Activated gamma-delta T cell treated with anti-CD3 and anti-CD28 coated beads, Interleukin-2, amount 50 U/mL, for 16 hours (primary cell): ENCODE results near the gene ZNF197.
"Not testable (repeated sequence)": the region's sequence is repeated elsewhere in the genome, so short reads cannot be mapped to it uniquely, and the experiment has no call there.

Source experiments
- DNase-seq: peaks from one replicate; pipeline ENCODE4 v3.0.0-alpha.2; 2020; ENCODE audit warnings: low read depth

The ZNF197 gene

DNA sequence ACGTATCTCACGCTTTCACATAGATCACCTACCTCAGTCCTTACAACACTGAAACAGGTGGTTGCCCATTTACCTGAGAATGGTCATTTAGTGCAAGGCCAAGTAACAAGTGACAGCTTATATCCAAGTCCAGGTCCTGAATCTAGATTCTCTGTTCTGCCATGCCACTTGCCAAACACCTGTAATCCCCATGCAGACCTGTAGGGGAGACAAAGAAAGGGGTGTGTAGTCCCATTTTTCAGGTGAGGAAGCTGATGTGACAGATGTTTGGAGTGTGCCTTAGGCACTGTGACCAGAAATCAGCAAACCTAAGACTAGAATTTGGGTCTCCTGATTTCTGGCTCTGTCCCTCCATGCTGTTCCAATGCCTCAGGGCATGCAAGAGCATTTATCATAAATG, 36.4 kb downstream of the ZNF197 start:
- no peak for DNase-seq

DNA sequence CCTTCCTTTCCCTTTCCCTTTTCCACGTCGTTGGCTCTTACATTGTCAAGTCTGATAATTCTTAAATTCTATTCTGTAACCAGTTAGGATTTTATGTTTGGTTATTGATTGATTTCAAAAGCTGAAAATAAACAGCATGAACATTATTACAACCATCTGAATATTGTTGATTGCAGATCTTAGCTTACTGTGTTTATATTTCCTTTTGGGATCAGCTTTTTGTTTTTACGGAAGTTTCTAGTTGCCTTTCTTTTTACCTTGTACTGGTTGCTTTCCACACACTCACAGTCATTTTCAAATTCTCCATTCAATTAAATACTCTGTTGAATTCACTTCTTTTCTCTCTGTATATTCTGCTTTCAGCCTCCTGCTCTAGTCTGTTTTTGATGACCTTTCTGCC, 40.3 kb downstream of the ZNF197 start:
- no peak for DNase-seq

GRCh38 chr3:44666346-44666745, 41.5 kb downstream of the ZNF197 start:
- no peak for DNase-seq

DNA sequence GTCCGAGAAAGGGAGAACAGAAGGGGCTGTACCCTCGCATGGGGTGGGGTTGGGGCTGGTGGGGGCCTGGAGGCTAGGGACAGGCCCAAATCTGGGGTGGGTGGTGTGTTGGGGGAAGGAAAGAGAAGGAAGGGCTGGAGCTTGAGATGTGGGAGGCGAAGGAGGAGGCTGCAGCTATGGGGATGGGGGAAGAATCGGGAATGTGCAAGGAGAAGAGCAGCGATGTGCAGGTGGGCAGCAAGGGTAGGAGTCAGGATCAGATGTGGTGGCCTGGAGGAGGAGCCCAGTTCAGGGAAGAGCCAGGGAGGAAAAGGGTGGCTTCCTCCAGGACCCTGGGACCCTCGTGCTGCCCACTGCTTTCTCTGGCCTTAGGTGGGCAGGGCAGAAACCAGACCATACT, 44.9 kb downstream of the ZNF197 start:
- DNase-seq: no peak

GRCh38 chr3:44673466-44673865, 48.6 kb downstream of the ZNF197 start:
- DNase-seq: not testable (repeated sequence)

DNA sequence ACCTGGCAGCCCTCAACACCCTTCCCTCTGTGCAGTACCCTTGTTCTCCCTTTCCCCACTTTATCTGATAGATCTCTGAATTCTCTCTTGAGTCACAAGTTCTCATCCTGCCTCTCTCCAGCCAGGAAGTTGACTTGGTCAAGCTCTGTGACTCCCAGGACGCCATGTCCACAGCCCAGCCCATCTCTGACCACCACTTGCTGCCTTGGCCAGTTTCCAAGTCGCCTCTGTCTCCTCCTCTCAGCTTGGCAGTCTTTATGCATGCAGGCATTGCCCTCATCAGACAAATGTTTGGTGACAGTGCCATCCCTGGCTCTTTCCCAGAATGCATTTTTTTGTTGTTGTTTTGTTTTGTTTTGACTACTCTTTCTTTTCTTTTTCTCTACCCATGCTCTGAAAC, 49.4 kb downstream of the ZNF197 start:
- DNase-seq: no peak

DNA sequence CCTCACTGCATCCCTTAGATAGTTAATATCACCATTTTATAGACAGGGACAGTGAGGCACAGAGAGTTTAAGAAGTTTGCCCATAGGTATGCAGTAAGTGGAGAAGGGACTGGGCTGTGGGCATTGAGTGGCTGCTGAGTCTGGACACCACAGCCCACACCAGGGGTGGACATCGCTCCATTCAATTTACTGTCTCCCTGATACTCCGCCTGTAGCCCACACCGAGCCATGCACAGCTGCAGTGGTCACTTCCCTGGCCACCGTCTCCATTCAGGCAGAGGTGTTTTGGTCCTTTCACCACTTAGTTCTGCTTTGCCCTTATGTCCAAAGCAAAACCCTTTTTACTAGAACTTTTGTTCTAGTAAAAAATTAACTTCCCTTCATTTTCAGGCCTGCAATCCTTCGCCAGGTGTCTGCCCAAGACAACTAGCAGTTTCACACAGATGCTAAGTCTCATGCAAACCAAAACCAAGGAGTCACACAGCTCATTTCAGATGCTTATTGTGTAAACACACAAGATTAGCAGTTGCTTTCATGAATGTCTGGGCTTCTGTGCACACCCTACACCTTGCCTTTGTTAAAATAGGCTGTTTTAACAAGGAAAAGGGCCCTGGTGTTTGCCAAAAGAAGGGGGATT, 53.8 kb downstream of the ZNF197 start:
- no peak for DNase-seq

DNA sequence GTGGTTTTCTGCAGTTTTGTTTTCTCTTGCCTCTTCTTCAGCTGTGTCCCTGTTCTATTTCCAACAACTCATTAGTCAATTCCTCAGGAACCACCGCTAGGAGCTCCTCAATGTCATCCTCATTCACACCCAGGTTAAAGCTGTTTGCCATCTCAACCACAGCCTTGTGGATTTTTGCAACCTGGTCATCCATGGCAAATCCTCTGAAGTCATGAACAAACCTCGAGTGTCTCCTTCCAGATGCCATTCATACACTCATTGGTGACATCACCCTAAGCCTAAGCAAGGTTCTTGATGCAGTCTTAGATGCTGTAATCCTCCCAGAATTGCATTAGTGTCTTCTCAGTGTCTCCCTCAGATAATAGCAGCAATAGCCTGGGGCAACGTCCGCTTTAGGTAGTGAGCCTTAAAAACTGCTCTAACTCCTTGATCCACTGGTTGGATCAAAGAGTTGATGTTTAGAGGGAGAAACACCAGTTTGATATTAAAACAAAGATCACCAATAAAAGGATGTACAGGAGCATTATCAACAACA, 56.2 kb downstream of the ZNF197 start:
- no peak for DNase-seq

DNA sequence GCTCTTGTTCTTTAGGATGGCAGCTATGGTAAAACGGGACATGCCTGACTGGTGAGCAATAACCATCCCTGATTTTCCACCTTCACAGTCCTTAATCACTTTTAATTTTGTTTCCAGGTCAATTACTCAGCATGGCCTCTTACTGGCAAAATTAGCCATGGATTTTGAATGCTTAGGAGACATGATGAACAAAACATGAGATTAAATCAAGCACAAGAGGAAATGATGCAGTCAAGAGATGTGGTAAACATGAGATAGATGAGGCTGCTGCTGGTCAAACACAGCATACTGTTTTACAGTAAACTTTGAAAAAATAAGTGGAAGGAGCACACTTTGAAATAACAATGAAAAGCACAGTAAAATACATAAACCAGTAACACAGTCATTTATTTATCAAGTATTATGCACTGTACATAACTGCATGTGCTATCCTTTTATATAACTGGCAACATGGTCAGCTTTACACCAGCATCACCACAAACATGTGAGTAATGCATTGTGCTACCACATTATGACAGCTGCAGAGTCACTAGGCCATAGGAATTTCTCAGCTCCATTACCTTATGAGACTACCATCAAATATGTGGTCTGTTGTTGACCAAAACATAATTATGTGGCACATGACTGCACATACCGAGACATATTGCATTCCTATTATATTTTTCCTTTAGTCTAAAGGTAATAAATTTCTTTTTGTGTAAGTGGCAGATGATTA, 57.5 kb downstream of the ZNF197 start:
- no peak for DNase-seq

DNA sequence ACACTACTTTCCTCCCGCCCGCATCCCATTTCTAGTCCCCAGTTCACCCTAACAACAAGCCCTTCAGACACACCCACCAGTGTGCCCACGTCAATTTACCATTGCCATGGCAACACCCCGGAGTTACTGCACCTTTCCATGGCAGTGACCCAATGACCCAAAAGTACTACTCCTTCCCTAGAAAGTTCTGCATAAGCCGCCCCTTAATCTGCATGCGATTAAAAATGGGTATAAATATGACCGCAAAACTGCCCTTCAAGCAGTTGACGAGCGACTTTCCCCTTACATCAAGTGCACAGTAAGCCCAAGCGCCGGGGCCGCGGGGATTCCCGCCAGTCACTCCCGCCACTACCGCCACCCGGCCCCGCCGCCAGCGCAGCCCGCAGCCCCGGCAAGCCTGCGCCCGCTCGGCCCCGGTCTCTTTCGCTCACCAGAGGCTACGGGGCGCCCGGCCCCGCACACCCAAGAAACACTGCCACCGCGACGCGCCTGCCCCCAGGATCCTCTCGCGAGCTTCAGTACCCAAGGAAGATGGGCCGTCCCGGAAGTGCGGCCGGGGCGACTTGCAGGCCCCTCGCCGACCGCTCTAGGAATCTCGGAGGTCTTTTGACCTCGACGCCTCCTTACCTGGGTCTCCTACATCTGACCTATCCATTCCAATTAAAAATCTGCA, 60.4 kb downstream of the ZNF197 start:
- DNase-seq: peak; percentile 48

GRCh38 chr3:44687898-44688297, 63.1 kb downstream of the ZNF197 start:
- DNase-seq: no peak
